ENCODE results near the gene FBXL7.

The FBXL7 gene

GRCh38 chr5:15852217-15852616 lies 352.2 kb downstream of the FBXL7 start:
- H3K9me3 ChIP-seq (ENCODE audit: insufficient read depth, low read depth, low read length), result no peaks in the 10 kb centered on the region
- no peaks in the 10 kb centered on the region for H4K20me1 ChIP-seq (ENCODE audit: insufficient read depth, low read length, poor library complexity, severe bottlenecking)
- no peaks in the 10 kb centered on the region for H3K9me2 ChIP-seq (replicated peaks; ENCODE audit: low read depth, low read length)
- no peak overlapping the region for H2AFZ ChIP-seq (ENCODE audit: low read length)
- no peak overlapping the region for H3K9ac ChIP-seq (ENCODE audit: low read depth, low read length, poor library complexity, severe bottlenecking)
- no peaks in the 10 kb centered on the region for H3K36me3 ChIP-seq (ENCODE audit: insufficient read depth, low read length)
- TF ChIP-seq EZH2phosphoT487 (IDR thresholded peaks at IDR 0.05; ENCODE audit: borderline replicate concordance), result no peak
- TF ChIP-seq CTCF (conservative IDR thresholded peaks at IDR 0.05; ENCODE audit: low read length), result no peak
- no peaks in the 10 kb centered on the region for H3K79me2 ChIP-seq (ENCODE audit: insufficient read depth, low read length)
- no peaks in the 10 kb centered on the region for H3K27me3 ChIP-seq (ENCODE audit: insufficient read depth, low read length, poor library complexity, severe bottlenecking)
- no peaks in the 10 kb centered on the region for H3F3A ChIP-seq (ENCODE audit: low read depth)
- no peak overlapping the region for H3K4me2 ChIP-seq (ENCODE audit: low read depth, low read length, poor library complexity, severe bottlenecking)
- no peaks in the 10 kb centered on the region for H3K4me1 ChIP-seq (ENCODE audit: insufficient read depth, low read length, poor library complexity, severe bottlenecking)
- no peak overlapping the region for H3K4me3 ChIP-seq (ENCODE audit: low read length, poor library complexity, severe bottlenecking)

GRCh38 chr5:15852949-15853348 lies 353.0 kb downstream of the FBXL7 start:
- H3F3A ChIP-seq (ENCODE audit: low read depth), result no peaks in the 10 kb centered on the region
- TF ChIP-seq EZH2phosphoT487 (IDR thresholded peaks at IDR 0.05; ENCODE audit: borderline replicate concordance) (no peak), CTCF (conservative IDR thresholded peaks at IDR 0.05; ENCODE audit: low read length) (no peak)
- H3K9ac ChIP-seq (ENCODE audit: low read depth, low read length, poor library complexity, severe bottlenecking), result no peak overlapping the region
- no peaks in the 10 kb centered on the region for H3K4me1 ChIP-seq (ENCODE audit: insufficient read depth, low read length, poor library complexity, severe bottlenecking)
- H3K4me3 ChIP-seq (ENCODE audit: low read length, poor library complexity, severe bottlenecking), result no peak overlapping the region
- H2AFZ ChIP-seq (ENCODE audit: low read length), result no peak overlapping the region
- no peaks in the 10 kb centered on the region for H3K79me2 ChIP-seq (ENCODE audit: insufficient read depth, low read length)
- no peaks in the 10 kb centered on the region for H4K20me1 ChIP-seq (ENCODE audit: insufficient read depth, low read length, poor library complexity, severe bottlenecking)
- no peaks in the 10 kb centered on the region for H3K27me3 ChIP-seq (ENCODE audit: insufficient read depth, low read length, poor library complexity, severe bottlenecking)
- no peak overlapping the region for H3K4me2 ChIP-seq (ENCODE audit: low read depth, low read length, poor library complexity, severe bottlenecking)
- H3K9me2 ChIP-seq (replicated peaks; ENCODE audit: low read depth, low read length), result no peaks in the 10 kb centered on the region
- no peaks in the 10 kb centered on the region for H3K36me3 ChIP-seq (ENCODE audit: insufficient read depth, low read length)
- H3K9me3 ChIP-seq (ENCODE audit: insufficient read depth, low read depth, low read length), result no peaks in the 10 kb centered on the region

GRCh38 chr5:15858326-15858725 lies 358.3 kb downstream of the FBXL7 start:
- H2AFZ ChIP-seq (ENCODE audit: low read length), result no peak overlapping the region
- no peak overlapping the region for H3K9ac ChIP-seq (ENCODE audit: low read depth, low read length, poor library complexity, severe bottlenecking)
- no peaks in the 10 kb centered on the region for H3K79me2 ChIP-seq (ENCODE audit: insufficient read depth, low read length)
- H3K27me3 ChIP-seq (ENCODE audit: insufficient read depth, low read length, poor library complexity, severe bottlenecking), result no peaks in the 10 kb centered on the region
- no peaks in the 10 kb centered on the region for H3K9me2 ChIP-seq (replicated peaks; ENCODE audit: low read depth, low read length)
- peaks cover 4% of the 10 kb centered on the region; the same call in 1 of the 2 replicates for H3K9me3 ChIP-seq (ENCODE audit: insufficient read depth, low read depth, low read length)
- no peaks in the 10 kb centered on the region for H3K36me3 ChIP-seq (ENCODE audit: insufficient read depth, low read length)
- H3K4me2 ChIP-seq (ENCODE audit: low read depth, low read length, poor library complexity, severe bottlenecking), result no peak overlapping the region
- H4K20me1 ChIP-seq (ENCODE audit: insufficient read depth, low read length, poor library complexity, severe bottlenecking), result no peaks in the 10 kb centered on the region
- TF ChIP-seq CTCF (conservative IDR thresholded peaks at IDR 0.05; ENCODE audit: low read length) (no peak), EZH2phosphoT487 (IDR thresholded peaks at IDR 0.05; ENCODE audit: borderline replicate concordance) (no peak)
- H3K4me3 ChIP-seq (ENCODE audit: low read length, poor library complexity, severe bottlenecking), result no peak overlapping the region
- H3K4me1 ChIP-seq (ENCODE audit: insufficient read depth, low read length, poor library complexity, severe bottlenecking), result no peaks in the 10 kb centered on the region
- no peaks in the 10 kb centered on the region for H3F3A ChIP-seq (ENCODE audit: low read depth)
